Osteoblast (primary cell): ENCODE measurements around the gene NCOA1. TPM values are rescaled to one million over a fixed set of nuclear protein-coding genes. Genes with fewer than 3 reads are reported as not detected.

Source experiments
- DNase-seq: peaks from one replicate; pipeline ENCODE4 v3.0.0; 2011; ENCODE audit warnings: low spot score, mixed read lengths; ENCODE audit not compliant: insufficient read length; ENCODE audit errors: missing footprints
- H2AFZ ChIP-seq: 2 replicates; pipeline ENCODE4 v1.6.0; 2011; ENCODE audit warnings: mild to moderate bottlenecking, low read length
- H3K27ac ChIP-seq: 2 replicates; pipeline ENCODE4 v1.5.1; 2011; ENCODE audit warnings: mild to moderate bottlenecking, low read depth, low read length, moderate library complexity
- H3K27me3 ChIP-seq: 2 replicates; pipeline ENCODE4 v1.6.0; 2012; ENCODE audit warnings: mild to moderate bottlenecking, control low read depth, inconsistent platforms, low read length, moderate library complexity; ENCODE audit not compliant: insufficient read depth
- H3K36me3 ChIP-seq: 2 replicates; pipeline ENCODE4 v1.5.1; 2011; ENCODE audit warnings: mild to moderate bottlenecking, low read length, control low read depth, moderate library complexity; ENCODE audit not compliant: insufficient read depth
- H3K4me1 ChIP-seq: 2 replicates; pipeline ENCODE4 v1.5.1; 2011; ENCODE audit warnings: mild to moderate bottlenecking, low read length, control low read depth, moderate library complexity; ENCODE audit not compliant: insufficient read depth
- H3K4me2 ChIP-seq: 2 replicates; pipeline ENCODE4 v1.6.0; 2011; ENCODE audit warnings: mild to moderate bottlenecking, low read length; ENCODE audit not compliant: insufficient read depth
- H3K4me3 ChIP-seq: fragments of 200-600 bp; sonication (generic); 3 replicates; pipeline ENCODE4 v1.5.1; 2012; ENCODE audit warnings: mild to moderate bottlenecking, low read length, inconsistent platforms; ENCODE audit not compliant: insufficient read depth
- H3K79me2 ChIP-seq: 2 replicates; pipeline ENCODE4 v1.6.0; 2012; ENCODE audit warnings: mild to moderate bottlenecking, low read length, control low read depth, inconsistent platforms; ENCODE audit not compliant: insufficient read depth
- H3K9me3 ChIP-seq: 2 replicates; pipeline ENCODE4 v1.5.1; 2011; ENCODE audit warnings: low read depth, low read length, control low read depth
- H4K20me1 ChIP-seq: 2 replicates; pipeline ENCODE4 v1.6.0; 2012; ENCODE audit warnings: mild to moderate bottlenecking, low read length, control low read depth; ENCODE audit not compliant: insufficient read depth
- total RNA-seq: library from RNA; depleted of rRNA; stranded (reverse); fragments of >200 nt; gene quantifications from 2 replicates; pipeline ENCODE4 v1.2.3, GENCODE V29; 2012
- TF ChIP-seq, protein P1 (sequence below): IDR thresholded peaks from 2 replicates; pipeline ENCODE4 v1.5.1; 2011; ENCODE audit warnings: mild to moderate bottlenecking, low read depth, low read length, moderate library complexity; ENCODE audit errors: extremely low read depth

Gene NCOA1
- total RNA-seq, 1 donor: 23.2 TPM

DNA sequence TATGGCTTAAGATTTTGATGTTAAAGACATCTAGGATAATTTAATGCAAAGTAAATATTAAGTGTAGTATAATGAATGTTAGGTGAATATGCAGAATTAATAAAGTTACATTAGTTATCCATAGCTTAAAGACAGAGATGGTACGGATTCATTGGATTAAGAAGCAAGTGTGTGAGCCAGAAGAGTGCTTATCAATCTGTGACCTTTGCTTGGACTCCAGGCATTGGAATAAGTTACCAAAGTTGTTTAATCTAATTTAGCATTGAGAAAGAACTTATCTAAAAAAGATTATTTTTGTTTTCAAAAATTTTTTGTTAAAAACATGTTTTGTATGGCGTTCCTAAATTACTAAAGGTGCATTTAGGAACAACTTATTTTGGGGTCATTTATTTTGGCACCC, 23.8 kb downstream of the NCOA1 start:
- no peak overlapping the region for H3K4me3 ChIP-seq
- peaks cover 16% of the 10 kb centered on the region for H3K79me2 ChIP-seq
- no peak overlapping the region for H2AFZ ChIP-seq
- no peaks in the 10 kb centered on the region for H3K27me3 ChIP-seq
- peaks cover 12% of the 10 kb centered on the region for H4K20me1 ChIP-seq
- no peaks in the 10 kb centered on the region for H3K36me3 ChIP-seq
- no peaks in the 10 kb centered on the region for H3K9me3 ChIP-seq
- no peak overlapping the region for H3K27ac ChIP-seq
- H3K4me2 ChIP-seq: no peak overlapping the region
- H3K4me1 ChIP-seq: peaks cover 10% of the 10 kb centered on the region
- no peak for DNase-seq
- TF ChIP-seq, protein P1, sequence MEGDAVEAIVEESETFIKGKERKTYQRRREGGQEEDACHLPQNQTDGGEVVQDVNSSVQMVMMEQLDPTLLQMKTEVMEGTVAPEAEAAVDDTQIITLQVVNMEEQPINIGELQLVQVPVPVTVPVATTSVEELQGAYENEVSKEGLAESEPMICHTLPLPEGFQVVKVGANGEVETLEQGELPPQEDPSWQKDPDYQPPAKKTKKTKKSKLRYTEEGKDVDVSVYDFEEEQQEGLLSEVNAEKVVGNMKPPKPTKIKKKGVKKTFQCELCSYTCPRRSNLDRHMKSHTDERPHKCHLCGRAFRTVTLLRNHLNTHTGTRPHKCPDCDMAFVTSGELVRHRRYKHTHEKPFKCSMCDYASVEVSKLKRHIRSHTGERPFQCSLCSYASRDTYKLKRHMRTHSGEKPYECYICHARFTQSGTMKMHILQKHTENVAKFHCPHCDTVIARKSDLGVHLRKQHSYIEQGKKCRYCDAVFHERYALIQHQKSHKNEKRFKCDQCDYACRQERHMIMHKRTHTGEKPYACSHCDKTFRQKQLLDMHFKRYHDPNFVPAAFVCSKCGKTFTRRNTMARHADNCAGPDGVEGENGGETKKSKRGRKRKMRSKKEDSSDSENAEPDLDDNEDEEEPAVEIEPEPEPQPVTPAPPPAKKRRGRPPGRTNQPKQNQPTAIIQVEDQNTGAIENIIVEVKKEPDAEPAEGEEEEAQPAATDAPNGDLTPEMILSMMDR: no peak

DNA sequence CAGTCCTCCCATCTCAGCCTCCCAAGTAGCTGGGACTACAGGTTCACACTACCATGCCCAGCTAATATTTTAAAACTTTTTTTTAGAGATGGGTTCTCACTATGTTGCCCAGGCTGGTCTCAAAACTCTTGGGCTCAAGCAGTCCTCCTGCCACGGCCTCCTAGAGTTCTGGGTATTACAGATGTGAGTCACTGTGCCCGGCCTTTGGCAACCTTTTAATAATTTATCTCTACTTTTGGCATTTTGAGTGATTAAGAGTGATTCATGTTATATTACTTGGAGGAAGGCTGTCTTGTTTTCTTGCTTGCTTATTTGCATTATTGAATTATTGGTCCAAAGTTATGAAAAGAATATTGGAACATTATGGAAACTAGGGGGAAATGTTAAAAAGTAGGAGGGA, 24.3 kb downstream of the NCOA1 start:
- no peak overlapping the region for H3K27ac ChIP-seq
- H3K4me2 ChIP-seq: no peak overlapping the region
- TF ChIP-seq, protein P1: no peak
- no peak overlapping the region for H3K4me3 ChIP-seq
- no peaks in the 10 kb centered on the region for H3K36me3 ChIP-seq
- H3K9me3 ChIP-seq: no peaks in the 10 kb centered on the region
- peaks cover 12% of the 10 kb centered on the region for H4K20me1 ChIP-seq
- peaks cover 10% of the 10 kb centered on the region for H3K4me1 ChIP-seq
- no peak overlapping the region for H2AFZ ChIP-seq
- DNase-seq: peak; percentile 43
- no peaks in the 10 kb centered on the region for H3K27me3 ChIP-seq
- H3K79me2 ChIP-seq: peaks cover 14% of the 10 kb centered on the region

DNA sequence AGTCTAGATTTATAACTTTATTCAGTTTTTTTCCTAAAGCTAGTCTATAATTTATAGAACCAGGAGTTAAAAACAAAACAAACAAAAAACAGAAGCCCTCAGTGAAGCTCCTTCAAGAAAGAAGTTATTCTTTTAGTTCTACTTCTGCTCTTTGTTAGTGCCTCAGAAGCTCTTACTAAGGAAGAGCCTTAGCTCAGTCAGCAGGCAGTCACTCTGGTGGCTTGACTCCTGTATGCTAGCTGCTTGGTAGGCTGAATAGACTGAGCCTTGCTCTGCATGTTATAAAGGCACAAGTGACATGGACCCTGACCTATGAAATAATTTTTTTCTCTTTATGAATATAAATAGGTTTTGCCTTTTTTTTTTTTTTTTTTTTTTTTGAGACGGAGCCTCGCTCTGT, 24.8 kb downstream of the NCOA1 start:
- TF ChIP-seq, protein P1: no peak
- peaks cover 16% of the 10 kb centered on the region for H3K79me2 ChIP-seq

DNA sequence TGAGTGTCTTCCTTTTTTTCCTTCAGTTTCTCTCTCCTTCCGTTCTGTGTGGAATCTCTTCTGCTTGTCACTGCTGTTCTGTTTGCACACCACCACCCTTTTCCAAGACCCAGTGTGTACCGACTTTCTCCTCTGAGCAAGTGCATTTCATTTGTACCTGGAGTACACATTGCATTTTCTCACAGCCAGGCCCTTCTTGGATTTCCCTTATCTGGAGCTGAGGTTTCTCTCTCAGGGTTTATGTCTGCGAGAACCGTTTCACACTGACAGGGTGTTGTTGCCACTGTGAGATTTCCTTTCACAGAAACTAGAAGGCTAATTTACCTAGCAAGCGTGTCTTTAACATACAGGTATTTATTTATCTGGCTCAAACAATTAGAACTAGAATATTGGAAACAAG, 26.2 kb downstream of the NCOA1 start:
- peaks cover 12% of the 10 kb centered on the region for H4K20me1 ChIP-seq
- TF ChIP-seq, protein P1: no peak
- no peak overlapping the region for H3K27ac ChIP-seq
- H3K79me2 ChIP-seq: peaks cover 17% of the 10 kb centered on the region
- no peak for DNase-seq
- no peak overlapping the region for H3K4me2 ChIP-seq
- no peaks in the 10 kb centered on the region for H3K27me3 ChIP-seq
- H3K36me3 ChIP-seq: no peaks in the 10 kb centered on the region
- no peak overlapping the region for H3K4me3 ChIP-seq
- no peak overlapping the region for H2AFZ ChIP-seq
- no peaks in the 10 kb centered on the region for H3K9me3 ChIP-seq
- peaks cover 9% of the 10 kb centered on the region for H3K4me1 ChIP-seq

More for the DNA sequence above, 24.8 kb downstream of the NCOA1 start:
- no peaks in the 10 kb centered on the region for H3K9me3 ChIP-seq
- no peaks in the 10 kb centered on the region for H3K36me3 ChIP-seq
- H3K4me3 ChIP-seq: no peak overlapping the region
- H3K27me3 ChIP-seq: no peaks in the 10 kb centered on the region
- no peak overlapping the region for H3K27ac ChIP-seq
- H3K4me1 ChIP-seq: peaks cover 10% of the 10 kb centered on the region
- H2AFZ ChIP-seq: no peak overlapping the region
- peaks cover 12% of the 10 kb centered on the region for H4K20me1 ChIP-seq
- no peak for DNase-seq
- no peak overlapping the region for H3K4me2 ChIP-seq
